HUES64 (cell line): ENCODE measurements around the gene PXK.

Experiments used
- H3K27ac ChIP-seq: 2 replicates; pipeline ENCODE4 v1.7.0; 2013; ENCODE audit warnings: low read depth, low read length, inconsistent platforms
- H3K27me3 ChIP-seq: 2 replicates; pipeline ENCODE4 v1.6.1; 2013; ENCODE audit warnings: mild to moderate bottlenecking, low read length; ENCODE audit not compliant: insufficient read depth
- H3K36me3 ChIP-seq: 2 replicates; pipeline ENCODE4 v1.6.1; 2013; ENCODE audit warnings: mild to moderate bottlenecking, low read length; ENCODE audit not compliant: insufficient read depth
- H3K4me1 ChIP-seq: 2 replicates; pipeline ENCODE4 v1.6.1; 2013; ENCODE audit warnings: mild to moderate bottlenecking, low read length, moderate library complexity; ENCODE audit not compliant: insufficient read depth
- H3K4me3 ChIP-seq: 2 replicates; pipeline ENCODE4 v1.5.1; 2013; ENCODE audit warnings: mild to moderate bottlenecking, low read length, moderate library complexity
- H3K9ac ChIP-seq: 2 replicates; pipeline ENCODE4 v1.6.1; 2013; ENCODE audit warnings: mild to moderate bottlenecking, low read depth, low read length
- H3K9me3 ChIP-seq: 2 replicates; pipeline ENCODE4 v1.6.1; 2013; ENCODE audit warnings: low read depth, low read length; ENCODE audit not compliant: insufficient read depth
- WGBS: fragments of 150-250, 120-280 bp; methylation state at CpG from one replicate; pipeline ENCODE4 v1.1.7; 2013; ENCODE audit warnings: missing lambda C conversion rate; 5-methylcytosine and 5-hydroxymethylcytosine counted together

Gene PXK

DNA sequence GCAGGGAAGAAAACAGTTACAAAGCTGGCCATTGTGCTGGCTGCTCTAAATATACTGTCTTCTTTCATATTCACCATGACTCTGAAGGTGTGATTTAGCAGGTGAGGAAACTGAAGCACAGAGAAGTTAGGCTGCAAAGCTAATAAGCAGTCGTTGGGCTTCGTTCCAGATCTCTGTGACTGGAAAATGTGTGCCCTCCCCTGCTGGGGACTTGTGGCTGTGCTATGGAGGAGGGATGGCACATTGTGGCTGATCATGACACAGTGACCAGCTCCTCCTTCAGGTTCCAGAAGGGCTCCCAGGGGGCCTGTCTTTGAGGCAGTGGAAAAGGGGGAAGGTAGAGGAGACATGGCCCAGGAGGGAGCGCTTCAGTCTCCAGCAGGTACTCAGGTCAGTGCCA, 19.2 kb downstream of the PXK start:
- Histone ChIP-seq H3K36me3 (no peaks in the 10 kb centered on the region), H3K9ac (no peak overlapping the region), H3K27ac (no peak overlapping the region), H3K27me3 (no peaks in the 10 kb centered on the region), H3K4me1 (peaks cover 7% of the 10 kb centered on the region; the same call in 1 of the 2 replicates), H3K4me3 (no peak overlapping the region), H3K9me3 (no peaks in the 10 kb centered on the region)
- 49% methylated on average over 3 of the region's 3 CpGs for WGBS

DNA sequence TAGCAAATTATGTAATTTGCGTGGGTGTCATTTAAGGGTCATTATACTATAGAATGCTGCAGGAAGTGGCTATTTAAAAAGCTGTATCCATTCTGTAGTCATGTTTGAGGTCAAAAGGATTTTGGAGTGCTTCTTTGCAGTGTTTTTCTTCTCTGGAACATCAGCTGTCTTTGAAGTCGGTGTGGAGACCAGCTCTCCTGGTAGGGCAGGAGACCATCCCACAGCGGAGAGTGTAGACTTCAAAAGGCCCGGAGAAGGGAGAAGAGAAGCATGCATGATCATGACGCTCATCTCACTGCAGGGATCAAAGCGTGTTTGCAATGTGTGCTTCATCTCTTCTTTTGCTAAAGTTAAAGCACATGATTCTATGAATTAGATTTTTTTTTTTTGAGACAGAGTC, 19.9 kb downstream of the PXK start:
- Histone ChIP-seq H3K9me3 (no peaks in the 10 kb centered on the region), H3K27ac (no peak overlapping the region), H3K36me3 (no peaks in the 10 kb centered on the region), H3K4me1 (peaks cover 7% of the 10 kb centered on the region; the same call in 1 of the 2 replicates), H3K9ac (no peak overlapping the region), H3K4me3 (no peak overlapping the region), H3K27me3 (no peaks in the 10 kb centered on the region)
- 86% methylated on average over 6 of the region's 6 CpGs for WGBS

DNA sequence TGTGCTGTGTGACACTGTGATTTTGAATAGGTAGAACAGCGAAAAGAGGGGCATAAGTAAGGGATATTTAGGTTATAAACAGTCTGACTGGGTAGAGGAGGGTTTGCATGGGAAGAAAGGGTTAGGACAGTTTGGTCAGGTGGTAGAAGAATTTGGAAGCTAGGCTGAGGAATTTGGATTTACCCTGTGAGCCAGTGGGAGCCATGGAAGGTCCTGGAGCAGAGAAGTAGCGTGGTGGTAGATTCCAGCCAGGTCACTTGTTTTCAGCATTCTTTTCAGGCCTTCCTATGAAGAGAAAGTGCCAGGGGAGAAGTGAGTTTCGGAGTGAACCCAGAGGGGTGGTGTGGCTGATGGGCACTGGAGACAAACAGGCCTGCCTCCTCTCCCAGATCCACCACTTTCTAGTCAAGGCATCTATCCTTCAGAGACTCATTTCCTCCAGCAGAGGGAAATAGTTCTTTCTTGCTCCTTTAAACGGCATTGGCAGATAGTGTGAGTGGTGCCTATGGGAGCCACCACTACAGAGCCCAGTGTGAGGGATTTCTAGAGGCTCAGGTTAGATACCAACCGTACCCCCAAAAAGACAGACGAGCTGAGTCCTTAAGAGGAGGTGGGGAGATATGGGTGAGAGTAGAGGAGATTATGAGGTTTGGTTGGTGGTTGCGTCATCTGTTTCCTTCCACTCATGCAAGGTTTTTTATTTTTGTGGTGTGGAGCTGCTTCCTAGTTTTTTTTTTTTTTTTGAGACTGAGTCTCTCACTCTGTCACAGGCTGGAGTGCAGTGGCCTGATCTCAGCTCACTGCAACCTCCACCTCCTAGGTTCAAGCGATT, 21.2 kb downstream of the PXK start:
- 96% methylated on average over 7 of the region's 8 CpGs for WGBS
- H3K4me3 ChIP-seq = no peak overlapping the region
- H3K27ac ChIP-seq = no peak overlapping the region
- no peaks in the 10 kb centered on the region for H3K36me3 ChIP-seq
- H3K9ac ChIP-seq = no peak overlapping the region
- no peaks in the 10 kb centered on the region for H3K27me3 ChIP-seq
- H3K4me1 ChIP-seq = peaks cover 7% of the 10 kb centered on the region; the same call in 1 of the 2 replicates
- no peaks in the 10 kb centered on the region for H3K9me3 ChIP-seq

DNA sequence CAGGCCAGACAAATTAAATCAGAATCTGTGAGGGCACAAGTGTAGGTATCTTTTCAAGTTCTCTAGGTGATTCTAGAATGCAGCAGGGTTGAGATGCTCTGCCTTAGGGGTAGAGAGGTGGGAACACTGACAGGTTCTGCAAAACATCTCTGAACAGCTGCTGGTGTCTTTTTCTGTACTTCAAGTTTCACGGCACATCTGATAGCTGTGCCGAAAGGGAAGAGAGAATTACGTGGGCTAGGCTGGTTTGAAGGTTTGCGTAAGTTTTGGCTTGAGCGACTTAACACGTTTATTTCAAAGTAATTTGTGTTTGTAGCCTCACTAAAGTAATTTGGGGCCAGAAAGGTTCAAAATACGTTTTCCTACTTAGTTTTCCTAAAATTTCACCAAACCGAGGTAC, 22.5 kb downstream of the PXK start:
- Histone ChIP-seq H3K9me3 (no peaks in the 10 kb centered on the region), H3K4me1 (peaks cover 7% of the 10 kb centered on the region; the same call in 1 of the 2 replicates), H3K9ac (no peak overlapping the region), H3K4me3 (no peak overlapping the region), H3K36me3 (no peaks in the 10 kb centered on the region), H3K27ac (no peak overlapping the region), H3K27me3 (no peaks in the 10 kb centered on the region)
- WGBS = 89% methylated on average over 8 of the region's 8 CpGs

DNA sequence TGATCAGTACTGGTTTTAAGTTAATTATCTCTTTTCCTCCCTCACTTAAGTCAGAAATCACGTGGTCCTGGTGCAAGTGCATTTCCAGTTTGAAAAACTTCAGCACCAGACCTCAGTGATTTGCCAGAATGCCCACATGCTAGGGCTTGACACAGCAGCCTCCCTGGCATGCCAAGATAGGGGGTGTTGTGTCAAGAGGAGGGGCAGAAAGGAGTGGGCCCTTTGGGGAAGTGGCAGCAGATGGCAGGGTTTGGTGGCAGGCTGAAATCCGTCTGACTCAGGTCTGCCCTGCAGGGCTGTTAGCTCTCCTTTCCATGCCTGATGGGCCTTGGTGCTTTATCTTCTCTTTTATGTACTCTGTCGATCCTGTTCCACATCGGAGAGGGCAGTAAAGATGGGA, 23.4 kb downstream of the PXK start:
- Histone ChIP-seq H3K36me3 (no peaks in the 10 kb centered on the region), H3K4me1 (peaks cover 7% of the 10 kb centered on the region; the same call in 1 of the 2 replicates), H3K4me3 (no peak overlapping the region), H3K9me3 (no peaks in the 10 kb centered on the region), H3K9ac (no peak overlapping the region), H3K27me3 (no peaks in the 10 kb centered on the region), H3K27ac (no peak overlapping the region)
- 86% methylated on average over 4 of the region's 4 CpGs for WGBS

DNA sequence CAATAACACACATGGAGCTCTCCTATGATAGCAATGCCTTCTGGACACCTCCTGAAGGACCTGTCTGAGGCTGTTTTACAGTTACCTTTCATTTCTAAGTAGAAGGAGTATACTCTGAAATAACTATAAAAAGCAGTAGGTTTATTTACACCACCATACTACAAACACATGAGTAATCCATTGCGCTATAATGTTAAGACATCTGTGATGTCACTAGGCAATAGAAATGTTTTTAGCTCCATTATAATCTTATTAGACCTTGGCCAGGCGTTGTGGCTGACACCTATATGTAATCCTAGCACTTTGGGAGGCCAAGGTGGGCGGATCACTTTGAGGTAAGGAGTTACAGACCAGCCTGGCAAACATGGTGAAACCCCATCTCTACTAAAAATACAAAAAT, 24.7 kb downstream of the PXK start:
- Histone ChIP-seq H3K27ac (no peak overlapping the region), H3K9ac (no peak overlapping the region), H3K4me3 (no peak overlapping the region), H3K4me1 (no peaks in the 10 kb centered on the region), H3K9me3 (no peaks in the 10 kb centered on the region), H3K36me3 (no peaks in the 10 kb centered on the region), H3K27me3 (no peaks in the 10 kb centered on the region)
- WGBS = 91% methylated on average over 2 of the region's 3 CpGs

DNA sequence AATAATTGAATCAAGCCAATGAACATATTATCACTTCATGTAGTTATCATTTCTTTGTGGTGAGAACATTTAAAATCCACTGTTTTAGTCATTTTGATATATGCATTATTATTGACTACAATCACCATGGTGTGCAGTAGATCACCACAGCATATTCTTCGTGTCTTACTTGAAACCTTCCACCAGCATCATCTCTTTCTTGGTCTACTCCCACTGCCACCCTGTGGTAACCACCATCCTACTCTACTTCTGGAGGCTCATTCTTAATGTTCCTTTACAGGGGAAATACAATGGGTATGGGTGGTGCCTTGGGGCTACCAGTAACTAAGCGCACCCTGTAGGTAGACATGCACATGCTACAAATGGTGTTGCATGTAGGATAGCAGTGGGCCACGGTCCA, 25.4 kb downstream of the PXK start:
- H3K4me1 ChIP-seq = no peaks in the 10 kb centered on the region

DNA sequence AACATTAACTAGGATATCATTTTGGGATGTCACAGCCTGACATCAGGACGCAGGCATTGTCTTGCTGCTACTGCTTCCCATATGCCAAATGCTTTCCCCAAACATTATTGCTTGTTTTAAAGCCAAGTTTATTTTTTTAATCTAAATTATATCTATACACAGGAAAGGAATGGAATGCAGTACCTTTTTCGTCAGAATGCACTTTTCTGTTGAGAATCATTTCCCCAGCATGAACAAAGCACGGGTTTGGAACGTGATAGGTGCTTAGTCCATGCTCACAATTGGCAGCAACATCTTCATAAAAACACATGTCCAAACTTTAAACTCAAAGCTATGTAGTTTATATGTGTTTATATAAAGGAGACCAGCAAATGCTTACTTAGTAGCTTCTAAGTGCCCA, 26.1 kb downstream of the PXK start:
- 90% methylated on average over 4 of the region's 4 CpGs for WGBS
- Histone ChIP-seq H3K27ac (no peak overlapping the region), H3K4me3 (no peak overlapping the region), H3K9me3 (no peaks in the 10 kb centered on the region), H3K4me1 (no peaks in the 10 kb centered on the region), H3K36me3 (no peaks in the 10 kb centered on the region), H3K9ac (no peak overlapping the region), H3K27me3 (no peaks in the 10 kb centered on the region)

More for the DNA sequence above, 25.4 kb downstream of the PXK start:
- Histone ChIP-seq H3K27me3 (no peaks in the 10 kb centered on the region), H3K9ac (no peak overlapping the region), H3K4me3 (no peak overlapping the region), H3K9me3 (no peaks in the 10 kb centered on the region), H3K36me3 (no peaks in the 10 kb centered on the region), H3K27ac (no peak overlapping the region)
- 97% methylated on average over 3 of the region's 3 CpGs for WGBS

DNA sequence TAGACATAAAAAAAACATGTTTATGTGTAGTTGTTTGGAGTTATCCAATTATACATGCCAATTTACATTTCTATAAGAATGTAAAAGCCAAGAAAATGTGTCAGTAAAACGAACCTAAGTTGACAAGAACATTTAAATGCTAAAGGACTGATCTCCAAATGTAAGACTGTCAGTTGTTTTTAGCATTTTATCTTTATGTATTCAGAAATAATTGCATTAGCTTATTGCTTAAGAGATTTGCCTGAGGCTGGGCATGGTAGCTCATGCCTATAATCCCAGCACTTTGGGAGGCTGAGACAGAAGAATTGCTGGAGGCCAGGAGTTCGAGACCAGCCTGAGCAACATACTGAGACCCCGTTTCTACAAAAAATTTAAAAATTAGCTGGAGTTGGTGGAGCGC, 26.9 kb downstream of the PXK start:
- WGBS = 92% methylated on average over 4 of the region's 4 CpGs
- H3K4me1 ChIP-seq = no peaks in the 10 kb centered on the region
- H3K27ac ChIP-seq = no peak overlapping the region
- no peak overlapping the region for H3K9ac ChIP-seq
- no peaks in the 10 kb centered on the region for H3K36me3 ChIP-seq
- H3K4me3 ChIP-seq = no peak overlapping the region
- no peaks in the 10 kb centered on the region for H3K9me3 ChIP-seq
- H3K27me3 ChIP-seq = no peaks in the 10 kb centered on the region

DNA sequence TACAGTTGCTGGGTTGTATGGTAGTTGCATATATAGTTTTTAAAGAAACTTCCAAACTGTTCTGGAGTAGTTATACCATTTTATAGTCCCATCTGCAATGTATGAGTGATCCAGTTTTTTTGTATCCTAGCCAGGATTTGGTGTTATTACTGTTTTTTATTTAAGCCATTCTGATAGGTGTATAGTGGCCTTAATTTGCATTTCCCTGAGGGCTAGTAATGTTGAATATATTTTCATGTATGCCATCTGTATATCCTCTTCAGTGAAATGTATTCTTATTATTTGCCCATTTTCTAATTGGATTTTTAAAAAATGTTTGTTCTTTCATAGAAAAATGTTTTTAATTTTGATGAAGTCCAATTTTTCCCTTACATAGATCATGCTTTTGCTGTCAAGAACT, 29.2 kb downstream of the PXK start:
- no peaks in the 10 kb centered on the region for H3K27me3 ChIP-seq
- H3K4me3 ChIP-seq = no peak overlapping the region
- H3K9ac ChIP-seq = no peak overlapping the region
- H3K4me1 ChIP-seq = no peaks in the 10 kb centered on the region; the same call in 1 of the 2 replicates
- no peaks in the 10 kb centered on the region for H3K36me3 ChIP-seq
- H3K9me3 ChIP-seq = no peaks in the 10 kb centered on the region
- H3K27ac ChIP-seq = no peak overlapping the region

DNA sequence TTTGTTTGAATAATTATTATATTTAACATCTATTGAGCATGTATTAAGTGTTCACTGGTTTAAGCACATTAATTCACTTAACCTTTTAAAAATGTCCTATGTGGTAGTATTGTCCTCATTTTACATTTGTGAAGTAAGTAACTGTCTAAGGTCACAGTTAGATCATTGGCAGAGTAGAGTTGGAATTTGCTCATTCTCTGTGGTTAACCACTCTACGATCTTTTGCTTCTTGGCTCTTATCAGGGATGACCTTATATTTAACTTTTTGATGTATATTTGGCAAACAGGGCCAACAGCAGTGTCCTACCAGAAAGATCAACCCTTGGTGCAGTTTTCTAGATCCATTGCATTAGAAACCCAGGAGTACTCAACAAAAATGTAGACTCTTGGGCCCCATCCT, 34.0 kb downstream of the PXK start:
- H3K27ac ChIP-seq = no peak overlapping the region
- 92% methylated on average over 1 of the region's 1 CpG for WGBS

More for the DNA sequence above, 34.0 kb downstream of the PXK start:
- H3K36me3 ChIP-seq = no peaks in the 10 kb centered on the region
- H3K4me1 ChIP-seq = peaks cover 4% of the 10 kb centered on the region; the same call in 1 of the 2 replicates
- H3K9ac ChIP-seq = no peak overlapping the region
- H3K27me3 ChIP-seq = no peaks in the 10 kb centered on the region
- H3K9me3 ChIP-seq = no peaks in the 10 kb centered on the region
- H3K4me3 ChIP-seq = no peak overlapping the region
